ENCODE measurements around the gene RPS17.

RPS17 gene

DNA sequence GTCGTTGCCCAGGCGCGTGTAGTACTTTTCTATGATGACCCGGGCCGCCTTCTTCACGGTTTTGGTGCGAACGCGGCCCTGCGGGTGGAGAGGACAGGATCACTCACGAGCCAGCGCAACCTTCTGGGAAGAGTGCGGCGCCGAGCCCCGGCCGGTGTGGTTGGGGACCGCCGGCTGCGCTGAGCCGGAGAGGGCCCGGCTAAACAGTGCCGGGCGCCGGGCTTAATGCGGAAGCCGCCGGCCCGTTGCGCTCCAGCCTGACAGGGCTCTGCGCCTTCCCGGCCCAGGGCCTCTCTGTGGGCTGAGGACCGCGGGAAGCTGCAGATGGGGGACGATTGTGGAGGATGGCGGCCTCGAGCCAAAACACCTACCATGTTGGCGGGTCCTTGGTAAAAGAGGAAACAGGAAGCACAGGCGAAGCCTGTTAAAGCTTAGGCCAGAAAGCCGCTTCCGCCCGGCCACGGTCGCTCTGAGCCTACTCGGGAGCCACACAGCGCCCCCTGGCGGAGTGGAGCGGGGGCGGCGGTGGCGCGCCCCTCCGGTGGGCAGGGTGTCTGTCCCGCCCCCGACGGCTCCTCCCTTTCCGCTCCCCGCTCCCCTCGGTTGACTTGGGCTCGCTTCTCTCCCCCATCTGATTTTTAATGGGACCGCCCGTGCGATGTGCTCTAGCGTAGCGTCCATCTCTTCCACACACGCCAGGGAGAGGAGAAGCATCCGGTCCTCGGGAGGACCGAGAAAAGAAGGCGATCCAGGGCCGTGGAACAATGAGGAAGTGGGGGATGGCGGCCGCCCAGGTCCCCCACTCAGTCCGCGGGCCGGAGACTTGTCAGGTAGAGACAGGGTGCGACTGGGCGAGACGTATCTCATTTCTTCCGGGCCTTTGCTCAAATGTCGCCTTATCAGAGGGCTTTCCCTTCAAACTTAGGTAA, at the start of gene RPS17:
Gene RPS17 (minus strand): TSS at position 403 of the 929 bp plus-strand sequence. CDS start 29 bp downstream, at position 374.
- ATAC-seq (peak; percentile 98), DNase-seq (peak; percentile 99)

DNA sequence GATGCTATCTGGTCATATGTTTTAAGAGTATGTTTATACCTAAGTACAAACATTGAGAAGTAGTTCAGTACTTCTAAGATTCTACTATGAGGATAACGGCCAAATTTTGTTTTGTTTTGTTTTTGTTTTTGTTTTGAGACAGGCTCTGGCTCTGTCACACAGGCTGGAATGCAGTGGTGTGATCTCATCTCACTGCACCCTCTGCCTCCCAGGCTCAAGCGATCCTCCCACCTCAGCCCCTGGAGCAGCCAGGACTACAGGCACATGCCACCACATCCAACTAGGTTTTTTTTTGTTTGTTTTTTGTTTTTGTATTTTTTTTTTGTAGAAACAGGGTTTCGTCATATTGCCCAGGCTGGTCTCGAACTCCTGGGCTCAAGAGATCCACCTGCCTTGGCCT, 47.5 kb upstream of the RPS17 start:
- no peak for ATAC-seq
- DNase-seq, result no peak

DNA sequence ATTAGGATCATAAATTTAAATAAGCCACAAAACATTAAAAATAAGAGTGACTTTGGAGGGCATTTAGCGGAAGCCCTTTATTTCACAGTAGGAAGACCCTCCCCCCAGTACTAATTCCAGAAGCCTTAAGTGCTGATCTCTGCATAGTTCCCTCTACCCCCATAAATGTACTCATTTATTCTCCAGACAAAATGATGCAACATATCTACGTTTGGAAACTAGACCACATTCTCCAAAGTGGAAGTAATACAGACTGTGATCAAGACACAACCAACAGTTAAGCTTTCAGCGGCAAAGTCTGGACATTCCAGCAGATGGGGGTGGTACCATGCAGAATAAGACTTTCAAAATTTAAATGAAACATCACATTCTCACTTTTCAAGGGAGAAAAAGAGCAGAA, 44.8 kb upstream of the RPS17 start:
- ATAC-seq (no peak), DNase-seq (no peak)

DNA sequence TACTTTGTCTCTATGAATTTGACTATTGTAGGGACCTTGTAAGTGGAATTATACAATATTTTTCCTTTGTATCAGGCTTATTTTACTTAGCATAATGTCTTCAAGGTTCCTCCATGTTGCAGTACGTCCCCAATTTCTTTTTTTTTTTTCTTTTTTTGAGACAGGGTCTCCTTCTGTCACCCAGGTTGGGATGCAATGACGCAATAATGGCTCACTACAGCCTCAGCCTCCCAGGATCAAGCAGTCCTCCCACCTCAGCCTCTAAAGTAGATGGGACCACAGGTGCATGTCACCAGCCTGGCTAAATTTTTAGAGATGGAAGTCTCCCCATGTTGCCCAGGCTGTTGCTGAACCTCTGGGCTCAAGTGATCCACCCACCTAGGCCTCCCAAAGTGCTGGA, 40.5 kb upstream of the RPS17 start:
- DNase-seq (no peak), ATAC-seq (no peak)

DNA sequence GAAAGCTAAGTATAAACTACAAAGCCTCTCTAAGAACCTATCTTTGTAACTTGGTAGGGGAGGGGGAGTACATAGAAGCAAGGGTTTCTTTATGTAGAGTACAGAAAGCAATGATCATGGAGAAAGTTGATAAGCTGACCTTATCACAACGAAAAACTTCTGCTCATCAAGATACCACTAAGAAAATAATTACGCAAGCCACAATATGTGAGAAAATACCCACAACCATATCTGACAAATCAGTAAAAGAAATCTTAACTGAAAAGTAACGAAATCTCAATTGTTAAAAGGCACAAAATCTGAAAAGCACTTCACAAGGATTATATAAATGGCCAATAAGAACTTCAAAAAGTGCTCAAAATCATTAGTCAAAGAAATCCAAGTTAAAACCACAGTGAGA, 35.1 kb upstream of the RPS17 start:
- DNase-seq (no peak), ATAC-seq (no peak)

DNA sequence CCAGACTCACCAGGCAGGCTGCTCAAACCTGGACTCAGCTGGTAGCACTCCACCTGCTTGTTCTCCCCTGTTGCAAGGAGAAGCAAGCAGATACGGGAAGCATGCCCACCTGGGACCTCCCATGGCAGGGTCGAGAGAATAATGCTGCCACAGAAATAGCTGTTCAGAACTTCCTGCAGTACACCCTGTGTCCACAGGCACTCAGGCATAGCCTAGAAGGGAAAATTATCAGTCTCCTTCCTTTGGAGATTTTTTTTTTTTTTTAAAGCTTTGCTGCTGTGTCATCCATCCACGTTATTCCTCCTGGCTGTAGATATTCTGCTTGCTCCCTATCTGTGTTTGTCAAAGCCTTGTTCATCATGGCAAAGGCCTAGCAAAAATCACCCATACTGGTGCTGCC, 32.7 kb upstream of the RPS17 start:
- no peak for ATAC-seq
- DNase-seq, result no peak

DNA sequence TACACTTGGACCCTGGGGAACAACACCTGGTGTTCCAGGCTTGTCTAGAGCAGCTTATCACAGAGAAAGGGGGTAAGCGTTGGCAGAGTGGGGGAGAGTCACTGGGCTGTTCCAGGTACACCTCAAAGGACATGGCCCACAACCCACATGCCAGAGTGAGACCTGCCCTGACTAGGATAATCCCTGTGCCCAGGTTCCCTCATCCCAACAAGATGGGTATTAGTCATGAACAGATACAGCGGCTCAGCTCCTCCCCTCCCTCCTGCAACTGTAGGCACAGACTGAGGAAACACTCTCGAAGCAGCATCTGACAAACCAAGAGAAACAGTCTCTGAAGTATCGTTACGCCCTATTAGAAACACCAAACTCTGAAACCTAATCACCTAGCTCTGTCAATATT, 32.1 kb upstream of the RPS17 start:
- ATAC-seq (no peak), DNase-seq (no peak)

DNA sequence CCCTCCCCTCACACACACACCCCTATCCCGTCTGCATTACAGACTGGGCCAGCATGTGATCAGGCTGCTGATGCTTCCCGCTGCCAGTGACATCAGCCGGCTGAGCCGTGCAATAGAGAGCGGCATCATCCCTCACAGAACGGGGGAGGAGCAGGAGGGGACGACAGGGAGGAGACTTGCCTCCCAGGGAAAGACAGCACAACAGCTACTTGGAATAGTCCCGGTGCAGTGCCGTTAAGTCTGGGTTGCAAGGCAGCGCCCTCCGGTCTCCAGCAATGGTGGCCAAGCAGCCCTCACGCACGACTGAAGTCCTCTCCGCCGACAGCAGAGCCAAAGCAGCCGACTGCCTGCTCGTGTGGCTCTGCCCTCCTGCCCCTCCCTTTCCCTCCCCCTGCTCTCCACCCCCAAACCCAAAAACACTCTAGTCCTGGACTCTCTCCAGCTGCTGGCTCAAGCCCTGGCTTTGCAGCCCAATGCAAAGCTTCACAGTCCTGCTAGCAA, 31.5 kb upstream of the RPS17 start:
- no peak for DNase-seq
- ATAC-seq, result no peak

DNA sequence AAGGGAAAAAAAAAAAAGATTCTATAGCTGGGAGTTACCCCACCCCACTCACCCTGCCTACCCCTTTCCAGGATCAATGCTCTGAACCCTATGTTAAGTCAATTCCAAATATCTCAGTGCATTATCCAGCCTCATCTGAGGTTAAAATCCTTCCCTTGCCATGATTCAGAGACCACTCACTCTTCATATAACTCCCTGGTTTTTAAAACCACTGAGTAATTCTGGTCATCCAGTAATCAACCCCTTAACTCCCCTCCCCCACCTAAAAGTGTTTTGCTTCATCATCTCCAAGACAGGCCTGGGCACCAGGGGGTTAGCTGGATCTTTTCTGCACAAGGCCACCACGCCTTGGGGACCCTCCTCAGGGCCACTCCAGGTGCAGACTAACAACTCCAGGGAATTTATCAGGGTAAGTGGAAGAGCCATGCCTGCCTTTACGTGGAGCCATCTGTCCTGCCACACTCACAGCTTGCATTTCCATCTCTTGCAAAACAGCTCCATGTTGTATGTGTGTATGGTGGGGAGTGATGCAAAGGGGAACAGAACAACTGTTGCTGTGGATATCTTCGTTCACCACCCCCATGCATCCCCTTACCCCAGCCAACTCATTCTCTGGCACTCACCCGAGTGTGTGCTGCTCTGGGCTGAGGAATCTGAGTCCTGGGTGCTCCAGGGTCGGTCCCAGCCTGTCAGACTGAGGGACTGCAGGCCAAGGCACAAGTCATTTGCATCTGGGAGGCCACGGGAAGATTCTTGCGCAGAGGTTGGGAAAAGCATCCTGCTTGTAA, 30.7 kb upstream of the RPS17 start:
- no peak for ATAC-seq
- DNase-seq, result no peak

DNA sequence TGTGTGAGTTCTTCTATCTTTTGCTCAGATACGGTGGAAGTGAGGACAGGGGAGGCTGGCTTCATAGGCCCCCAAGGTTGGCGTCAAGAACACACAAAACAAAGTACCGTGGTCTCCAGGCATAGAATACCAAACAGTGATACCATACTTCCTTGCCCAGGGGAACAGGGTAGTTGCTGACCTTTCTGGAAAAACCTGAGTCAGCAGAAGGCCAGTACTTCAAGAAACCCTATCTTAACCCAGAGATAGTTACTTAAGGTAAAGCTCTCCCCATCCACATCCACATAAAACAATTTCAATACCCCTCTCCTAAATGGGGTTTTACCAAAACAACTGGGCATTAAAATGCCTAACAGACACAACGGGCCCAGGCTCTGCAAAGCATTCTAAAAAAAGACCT, 29.6 kb upstream of the RPS17 start:
- ATAC-seq (no peak), DNase-seq (no peak)

DNA sequence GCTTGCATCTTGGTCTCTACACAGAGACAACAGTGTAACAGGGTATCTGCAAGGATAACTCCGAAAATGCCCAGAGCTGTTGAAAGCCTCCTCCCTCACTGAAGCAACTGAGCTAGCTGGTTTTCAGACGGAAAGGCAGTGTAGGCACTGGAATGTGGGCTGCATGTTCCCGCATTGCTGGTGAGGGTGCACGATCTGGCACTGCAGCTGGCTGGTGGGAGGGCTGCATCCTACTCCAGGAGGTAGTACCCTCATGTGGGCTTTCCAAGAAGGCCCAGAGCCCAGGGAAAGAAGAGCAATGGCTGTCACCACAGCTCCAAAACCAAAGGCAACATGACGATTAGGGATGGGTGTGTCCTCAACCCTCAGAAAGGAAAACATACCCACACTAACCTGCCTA, 28.7 kb upstream of the RPS17 start:
- DNase-seq (no peak), ATAC-seq (no peak)

DNA sequence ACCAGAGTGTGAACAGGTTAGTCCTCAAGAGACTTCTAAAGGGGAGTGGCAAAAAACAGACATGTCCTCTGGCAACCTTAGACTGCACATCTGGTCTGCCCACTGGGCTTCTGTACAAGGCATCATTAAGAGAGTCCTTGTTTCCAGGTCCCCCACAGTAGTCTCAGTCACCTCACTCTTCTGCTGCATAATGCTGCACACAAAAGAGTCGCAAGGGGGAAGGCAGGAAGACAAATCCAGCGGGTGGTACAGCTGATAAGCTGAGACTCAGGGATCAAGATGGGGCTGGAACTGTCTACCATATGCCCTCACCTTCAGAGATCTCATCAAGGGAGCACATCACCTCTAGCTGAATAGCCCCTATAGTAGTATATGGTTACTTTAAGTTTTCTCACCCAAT, 27.4 kb upstream of the RPS17 start:
- ATAC-seq, result no peak
- no peak for DNase-seq

DNA sequence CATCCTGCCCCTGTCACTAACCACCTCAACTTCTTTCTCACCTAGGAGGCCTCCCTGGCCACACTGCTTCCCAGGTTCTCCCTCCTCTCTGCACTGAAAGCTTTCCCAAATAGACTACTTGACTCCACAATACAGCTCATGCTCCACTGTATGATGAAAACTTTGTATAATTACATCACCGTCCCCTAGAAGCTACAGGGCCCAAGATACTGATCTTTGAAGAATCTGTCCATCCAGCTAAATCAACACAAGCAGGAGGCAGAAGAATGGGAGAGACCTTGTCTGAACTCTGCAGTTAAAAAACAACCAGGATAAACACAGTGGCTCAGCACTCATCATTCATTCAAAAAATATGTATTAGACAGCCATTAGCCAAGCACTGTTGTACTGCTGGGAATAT, 26.4 kb upstream of the RPS17 start:
- DNase-seq, result no peak
- ATAC-seq, result no peak

DNA sequence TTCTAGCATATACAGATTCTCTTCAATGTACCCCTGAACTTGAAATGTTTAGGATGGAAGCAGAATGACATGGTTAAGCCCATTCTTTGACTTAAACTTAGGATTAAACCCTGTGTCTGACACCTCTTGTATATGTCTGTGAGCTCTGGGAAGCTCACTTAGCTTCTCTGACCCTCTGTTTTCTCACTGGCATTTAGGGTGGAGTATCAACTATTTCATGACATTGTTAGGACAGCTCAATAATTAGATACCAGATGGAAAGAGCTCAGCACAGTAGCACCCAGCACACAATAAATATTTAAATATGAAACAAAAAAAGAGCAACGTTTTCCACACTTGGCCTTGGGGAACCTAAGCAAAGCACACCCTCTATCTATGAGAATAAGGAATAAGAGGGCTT, 18.2 kb upstream of the RPS17 start:
- ATAC-seq, result no peak

DNA sequence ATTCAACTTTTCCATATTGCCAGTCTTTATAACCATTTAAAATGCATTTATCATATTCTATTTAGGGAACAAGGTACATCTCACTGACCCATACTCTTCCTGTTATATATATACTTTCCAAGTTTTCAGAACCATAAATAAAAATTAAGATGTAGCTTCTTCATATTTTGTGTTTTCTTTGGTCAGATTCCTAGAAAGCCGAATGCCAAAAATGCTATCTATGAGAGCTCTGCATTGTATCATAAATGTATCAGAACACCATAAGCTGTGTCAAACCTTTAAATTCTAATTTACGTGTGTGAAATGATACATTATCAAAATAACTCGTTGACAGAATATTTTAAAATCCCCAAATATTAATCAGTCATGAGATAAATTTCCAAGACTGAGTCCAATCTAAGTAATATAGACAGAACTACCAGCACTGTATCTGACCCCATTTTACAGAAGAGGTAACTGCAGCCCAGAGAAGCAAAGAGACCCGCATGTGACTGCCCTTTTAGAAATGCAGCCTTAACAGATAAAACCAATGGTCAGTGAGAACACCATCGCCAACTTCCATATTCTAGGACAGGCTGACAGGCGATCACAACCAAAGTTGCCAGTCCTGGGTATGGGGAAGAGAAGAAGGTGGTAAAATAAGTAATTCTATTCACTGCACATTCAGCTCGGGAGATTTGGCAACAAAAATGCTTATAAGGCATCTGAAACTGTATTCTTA, 16.2 kb upstream of the RPS17 start:
- DNase-seq, result no peak
- no peak for ATAC-seq

More for the DNA sequence above, 18.2 kb upstream of the RPS17 start:
- DNase-seq, result no peak

DNA sequence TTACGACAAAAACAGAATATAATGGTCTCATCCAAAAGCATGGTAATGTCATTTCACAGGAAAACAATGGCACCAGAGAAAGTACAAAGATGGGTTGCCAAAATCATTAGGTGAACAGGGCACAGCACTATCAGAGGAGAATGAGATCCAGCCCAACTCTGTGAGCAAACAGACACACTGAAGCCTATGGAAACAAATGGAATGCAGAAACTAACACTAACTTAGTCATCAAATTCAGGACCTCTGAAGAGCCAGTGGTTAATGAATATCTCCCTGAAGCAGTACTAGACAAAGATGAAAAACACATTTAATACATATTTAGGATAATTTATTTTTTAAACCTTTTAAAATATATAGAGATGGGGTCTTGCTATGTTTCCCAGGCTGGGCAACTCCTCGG, 14.6 kb upstream of the RPS17 start:
- ATAC-seq, result no peak

DNA sequence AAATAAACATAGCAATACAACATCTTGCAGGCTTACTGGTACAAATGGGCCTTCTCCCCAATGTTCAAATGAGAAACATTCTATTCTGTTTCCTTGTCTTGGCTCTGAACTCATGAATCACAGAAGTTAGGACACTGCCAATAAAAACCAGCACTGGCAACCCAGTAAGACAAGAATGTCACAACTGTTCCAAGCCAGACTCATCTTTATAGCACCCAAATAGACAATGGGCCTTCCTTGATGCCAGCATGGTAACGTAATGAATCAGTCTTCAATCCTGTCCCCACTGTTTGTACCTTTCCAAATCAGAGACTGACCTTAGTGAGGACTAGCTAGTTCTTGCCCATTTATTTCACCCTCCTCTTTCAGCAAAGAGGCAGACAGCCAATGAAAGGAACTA, 14.1 kb upstream of the RPS17 start:
- DNase-seq, result no peak
- no peak for ATAC-seq

More for the DNA sequence above, 14.6 kb upstream of the RPS17 start:
- no peak for DNase-seq

DNA sequence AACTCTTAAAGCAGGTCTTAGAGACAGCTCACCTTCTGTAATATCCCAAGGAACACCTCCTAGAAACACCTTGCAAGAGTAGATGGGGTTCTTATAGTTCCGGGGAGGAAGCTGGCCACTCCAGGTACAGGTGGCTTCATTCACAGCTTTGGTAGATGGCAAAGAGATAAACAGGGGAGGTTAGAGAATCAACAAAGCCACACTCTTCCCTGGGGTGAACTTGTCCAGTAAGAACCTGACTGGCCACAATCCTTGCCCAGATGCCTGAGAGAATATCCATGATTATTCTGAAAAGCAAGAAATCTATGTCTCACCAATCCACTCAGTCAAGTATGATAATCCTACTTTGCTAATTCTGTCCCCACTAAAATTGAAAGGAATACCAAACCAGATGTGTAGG, 13.6 kb upstream of the RPS17 start:
- no peak for DNase-seq
- ATAC-seq, result no peak

DNA sequence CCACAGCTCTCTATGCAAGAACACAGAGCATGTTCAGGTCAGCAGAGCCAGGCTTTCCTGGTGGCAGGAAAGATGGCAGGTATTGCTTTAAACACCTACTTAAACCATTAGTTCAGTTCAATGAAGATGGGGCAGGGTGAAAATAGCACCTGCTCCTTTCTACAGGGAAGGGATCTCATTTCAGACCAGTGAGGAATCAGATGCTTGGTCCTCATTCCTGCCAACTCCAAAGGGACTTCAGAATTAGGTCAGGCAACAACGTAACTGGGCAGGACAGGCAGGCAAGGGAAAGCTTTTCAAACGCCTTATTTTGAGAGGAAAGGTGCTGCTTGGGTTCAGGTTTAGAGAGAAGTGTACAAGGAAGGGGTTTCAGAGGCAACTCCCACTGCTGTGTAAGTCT, 12.6 kb upstream of the RPS17 start:
- no peak for ATAC-seq
- no peak for DNase-seq

DNA sequence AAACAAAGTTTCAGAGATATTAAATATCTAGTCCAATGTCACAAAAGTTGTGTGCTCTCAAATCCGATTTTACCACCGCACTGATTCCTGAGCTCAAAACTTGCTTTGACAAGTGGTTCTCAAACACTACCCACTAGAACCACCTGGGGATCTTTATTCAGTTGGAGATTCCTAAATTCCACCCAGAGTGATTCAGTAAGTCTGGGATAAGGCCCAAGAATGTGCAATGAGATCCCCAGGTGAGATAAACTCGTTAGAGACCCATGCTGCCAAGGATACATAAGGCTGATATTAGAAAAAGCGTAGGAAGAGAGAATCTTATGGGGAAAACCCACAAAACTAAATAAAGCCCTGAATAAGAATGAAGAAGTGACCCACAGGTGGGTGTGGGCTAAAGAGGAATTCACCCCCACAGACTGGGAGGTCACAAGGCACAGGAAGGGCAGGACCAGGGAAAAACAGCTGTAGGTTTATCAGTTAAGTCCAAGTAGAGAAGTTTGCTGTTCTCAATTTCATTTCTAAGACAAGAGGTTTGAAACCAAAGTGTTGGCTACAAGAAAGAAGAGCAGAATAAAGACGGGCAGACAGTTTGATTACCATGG, 11.5 kb upstream of the RPS17 start:
- DNase-seq, result no peak
- no peak for ATAC-seq

DNA sequence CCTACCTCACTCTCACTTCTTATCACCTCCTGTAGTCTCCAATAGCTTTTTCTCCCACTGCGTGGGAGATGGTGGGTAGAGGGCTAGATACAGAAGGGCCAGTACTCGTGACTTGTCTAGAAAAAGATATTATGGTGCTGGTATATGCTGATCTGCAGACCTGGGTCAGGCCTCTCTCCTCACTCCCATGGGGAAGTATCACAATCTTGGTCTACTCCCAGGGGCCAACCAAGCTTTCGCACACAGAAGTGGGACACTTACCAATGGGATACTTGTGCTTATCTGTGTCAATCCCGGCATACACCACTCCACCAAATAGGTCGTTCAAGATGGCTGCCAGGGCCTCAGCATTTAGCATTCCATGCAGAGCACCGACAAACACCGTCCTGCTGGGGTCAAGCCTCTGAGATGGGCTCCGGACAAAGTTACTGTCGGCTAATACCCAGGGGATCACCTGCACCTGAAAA, 9.0 kb upstream of the RPS17 start:
- no peak for ATAC-seq
- no peak for DNase-seq

DNA sequence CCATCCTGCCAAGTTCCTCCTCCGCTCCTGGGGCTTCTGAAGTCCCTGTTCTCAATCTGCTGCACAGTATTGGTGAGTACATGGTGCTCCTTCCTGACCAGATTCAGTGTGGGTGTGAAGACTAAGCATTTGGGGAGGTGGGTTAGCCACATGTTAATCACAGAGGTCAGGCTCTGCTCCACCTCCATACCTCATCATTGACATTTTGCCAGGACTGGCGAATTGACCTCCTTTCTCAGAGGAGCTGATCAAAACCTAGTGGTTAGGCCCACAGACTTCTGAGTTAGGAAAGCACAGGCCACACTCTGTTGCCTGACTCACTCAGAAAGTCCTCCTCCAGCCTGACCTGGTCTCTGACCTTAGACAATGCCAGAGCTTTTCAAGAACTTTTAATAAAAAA, 8.4 kb upstream of the RPS17 start:
- peak; percentile 94 for ATAC-seq

More for the DNA sequence above, 8.4 kb upstream of the RPS17 start:
- DNase-seq, result peak; percentile 54
